GM20431 (cell line): ENCODE results near the gene BPGM.

Experiments
- in situ Hi-C: fragments of 300-500 bp; cut with MseI, MboI; formaldehyde crosslinking; loops from one replicate; pipeline ENCODE4 v1.15.0; 2020; ENCODE audit warnings: low sequenced_read_pairs; ENCODE audit not compliant: unreplicated experiment

BPGM gene

GRCh38 chr7:134629445-134629844, 17.2 kb upstream of the BPGM start:
- in situ Hi-C loops: loop anchor here (25.0 kb wide), 2 partner anchors 308 to 558 kb away; no protein-coding TSS in a partner anchor

- in situ Hi-C loops: loop anchor here (25.0 kb wide), 2 partner anchors 307 to 557 kb away; no protein-coding TSS in a partner anchor
Observed at GRCh38 chr7:134630237-134630636, 16.4 kb upstream of the BPGM start.

DNA sequence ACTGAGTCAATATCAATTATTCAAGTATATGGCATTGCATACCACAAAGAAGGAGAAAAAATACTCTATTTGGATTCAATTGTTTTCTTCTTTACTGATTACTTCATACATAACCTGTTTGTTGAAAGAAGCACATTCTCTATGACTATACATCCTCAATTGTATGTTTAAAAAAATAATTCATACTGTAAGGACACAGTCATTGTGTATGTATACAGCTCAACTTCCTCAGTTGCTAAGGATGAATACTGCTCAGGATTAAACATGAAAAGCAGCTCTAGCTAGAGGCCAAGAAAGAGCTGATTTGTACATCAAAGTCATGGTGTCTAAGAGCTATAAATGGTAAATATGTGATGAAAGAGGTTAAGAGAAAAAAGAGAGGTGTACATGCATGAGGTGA, 15.8 kb upstream of the BPGM start:
- in situ Hi-C loops: loop anchor here (25.0 kb wide), 2 partner anchors 306 to 556 kb away; no protein-coding TSS in a partner anchor

DNA sequence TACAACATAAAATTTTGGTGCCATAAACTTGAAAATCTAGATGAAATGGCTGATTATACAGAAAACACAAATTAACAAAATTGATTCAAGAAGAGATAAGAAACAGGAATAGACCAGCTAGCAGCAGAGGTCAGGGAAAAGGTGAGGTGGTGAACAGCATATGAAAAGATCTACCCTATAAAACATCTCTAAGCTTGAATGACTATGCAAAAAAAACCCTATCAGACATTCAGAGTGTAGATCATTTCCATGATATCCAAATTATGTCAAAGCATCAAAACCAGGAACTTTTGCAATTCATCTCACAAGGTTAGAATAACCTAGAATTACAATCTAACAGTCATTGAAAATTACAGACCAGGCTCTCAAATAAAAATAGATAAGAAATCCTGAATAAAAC, 14.6 kb upstream of the BPGM start:
- in situ Hi-C loops: loop anchor here (25.0 kb wide), 2 partner anchors 305 to 555 kb away; no protein-coding TSS in a partner anchor

- in situ Hi-C loops: loop anchor here (25.0 kb wide), 2 partner anchors 304 to 554 kb away; no protein-coding TSS in a partner anchor
Observed at GRCh38 chr7:134632937-134633540, 13.6 kb upstream of the BPGM start.

- in situ Hi-C loops: loop anchor here (25.0 kb wide), 2 partner anchors 301 to 551 kb away; no protein-coding TSS in a partner anchor
Observed at GRCh38 chr7:134636008-134636449, 10.6 kb upstream of the BPGM start.

- in situ Hi-C loops: loop anchor here (25.0 kb wide), 2 partner anchors 300 to 550 kb away; no protein-coding TSS in a partner anchor
Observed at GRCh38 chr7:134637441-134637840, 9.2 kb upstream of the BPGM start.

DNA sequence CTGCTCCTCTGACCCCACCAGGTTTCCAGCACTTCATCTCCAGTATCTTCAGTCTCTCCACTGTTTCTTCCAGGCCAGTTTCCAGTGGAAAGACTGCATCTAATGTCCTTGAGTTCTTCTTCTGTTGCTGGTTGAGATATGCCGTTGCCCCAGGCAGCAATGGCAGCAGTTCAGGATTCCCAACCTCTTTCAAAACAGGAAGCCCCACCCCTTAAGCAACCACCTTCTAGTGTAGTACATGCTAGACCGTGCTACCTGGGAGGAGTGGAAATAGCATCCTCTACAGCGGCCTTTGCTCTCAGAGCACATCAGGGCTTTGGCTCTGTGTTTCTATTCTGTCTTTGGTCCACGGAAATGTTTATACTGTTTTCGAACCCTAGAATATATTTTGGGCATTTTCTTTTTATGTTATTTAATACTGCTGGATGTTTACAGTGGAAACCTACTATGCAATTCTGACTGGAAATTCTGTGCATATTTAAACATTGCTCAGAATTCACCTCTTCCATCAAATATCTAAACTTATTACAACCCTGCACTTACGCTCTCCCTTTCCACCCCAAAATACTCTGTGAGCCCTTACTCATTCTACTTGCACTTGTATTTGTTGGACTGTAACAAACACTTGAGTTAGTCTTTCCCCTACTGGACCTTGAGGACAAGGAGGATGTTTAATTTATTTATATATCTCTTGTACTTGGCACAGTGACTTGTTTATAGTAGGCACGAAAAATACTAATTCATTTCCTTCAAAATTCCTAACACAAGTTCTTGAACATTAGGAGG, 8.5 kb upstream of the BPGM start:
- in situ Hi-C loops: loop anchor here (25.0 kb wide), 2 partner anchors 299 to 549 kb away; no protein-coding TSS in a partner anchor

DNA sequence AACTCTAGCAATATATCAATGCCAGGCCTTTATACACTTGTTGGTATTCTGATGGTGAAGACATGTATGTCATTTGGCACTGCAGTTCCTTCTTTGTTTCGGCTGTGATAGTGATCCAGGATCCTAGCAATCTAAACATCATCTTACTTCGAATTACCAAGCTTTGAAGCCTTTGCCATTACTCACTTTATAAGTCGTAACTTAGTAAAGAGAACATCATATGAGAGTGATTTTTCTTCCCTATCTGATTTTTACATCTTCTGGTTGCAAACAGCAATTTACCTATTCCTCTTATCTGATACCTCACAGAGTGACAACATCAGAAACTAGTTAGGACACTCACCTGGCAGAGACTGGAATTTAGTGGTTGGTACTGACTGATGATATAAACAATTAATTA, 7.6 kb upstream of the BPGM start:
- in situ Hi-C loops: loop anchor here (25.0 kb wide), 2 partner anchors 298 to 548 kb away; no protein-coding TSS in a partner anchor

- in situ Hi-C loops: loop anchor here (25.0 kb wide), 2 partner anchors 298 to 548 kb away; no protein-coding TSS in a partner anchor
Observed at GRCh38 chr7:134639683-134640279, 6.9 kb upstream of the BPGM start.

- in situ Hi-C loops: loop anchor here (25.0 kb wide), 2 partner anchors 296 to 546 kb away; no protein-coding TSS in a partner anchor
Observed at GRCh38 chr7:134640842-134641715, 5.6 kb upstream of the BPGM start.

GRCh38 chr7:134641981-134642380, 4.7 kb upstream of the BPGM start:
- in situ Hi-C loops: loop anchor here (25.0 kb wide), 2 partner anchors 295 to 545 kb away; no protein-coding TSS in a partner anchor

- in situ Hi-C loops: loop anchor here (25.0 kb wide), 2 partner anchors 294 to 544 kb away; no protein-coding TSS in a partner anchor
Observed at GRCh38 chr7:134643131-134643530, 3.5 kb upstream of the BPGM start.

DNA sequence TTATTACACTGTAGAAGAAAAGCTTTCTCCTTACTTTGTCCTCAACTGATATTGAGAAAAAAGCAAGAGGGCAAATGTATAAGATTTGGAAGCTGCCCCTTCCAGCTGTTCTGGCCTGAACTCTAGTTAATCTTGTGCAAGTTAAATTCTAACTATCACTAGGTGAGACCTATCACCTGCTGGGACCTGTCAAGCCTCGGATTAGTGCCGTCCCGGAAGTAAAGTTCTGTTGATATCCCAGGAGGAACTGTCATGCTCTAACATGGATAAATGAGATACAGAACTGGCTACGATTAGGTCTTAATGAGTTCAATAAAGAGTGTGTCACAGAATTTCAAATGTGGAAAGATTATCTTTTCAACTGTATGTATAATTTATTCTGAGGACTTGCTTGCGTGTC, 1.2 kb upstream of the BPGM start:
- in situ Hi-C loops: loop anchor here (25.0 kb wide), 2 partner anchors 292 to 542 kb away; no protein-coding TSS in a partner anchor

DNA sequence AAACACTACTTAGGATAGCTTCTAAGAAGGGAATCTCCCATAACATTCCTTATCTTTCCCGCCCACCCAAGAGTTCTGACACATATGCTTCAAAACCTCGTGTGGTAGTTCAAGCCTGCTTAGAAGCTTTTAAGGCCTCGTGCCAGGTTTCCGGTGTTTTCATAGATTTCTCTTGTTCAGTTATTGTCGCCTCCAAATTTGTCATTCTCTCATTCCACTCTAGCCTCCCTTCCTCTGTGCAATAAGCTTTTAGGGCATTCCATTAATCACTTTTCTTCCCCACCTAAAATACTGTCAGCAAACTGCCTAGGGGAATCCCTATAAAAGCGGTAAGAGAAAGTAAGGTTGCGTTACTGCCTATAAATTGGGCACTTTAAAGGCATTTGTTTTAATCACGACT, 718 bp upstream of the BPGM start:
- in situ Hi-C loops: loop anchor here (25.0 kb wide), 2 partner anchors 291 to 541 kb away; no protein-coding TSS in a partner anchor

GRCh38 chr7:134648456-134648855, 1.8 kb downstream of the BPGM start:
- in situ Hi-C loops: loop anchor here (25.0 kb wide), 2 partner anchors 289 to 539 kb away; no protein-coding TSS in a partner anchor

- in situ Hi-C loops: loop anchor here (25.0 kb wide), 2 partner anchors 288 to 538 kb away; no protein-coding TSS in a partner anchor
Observed at GRCh38 chr7:134649226-134649775, 2.6 kb downstream of the BPGM start.

DNA sequence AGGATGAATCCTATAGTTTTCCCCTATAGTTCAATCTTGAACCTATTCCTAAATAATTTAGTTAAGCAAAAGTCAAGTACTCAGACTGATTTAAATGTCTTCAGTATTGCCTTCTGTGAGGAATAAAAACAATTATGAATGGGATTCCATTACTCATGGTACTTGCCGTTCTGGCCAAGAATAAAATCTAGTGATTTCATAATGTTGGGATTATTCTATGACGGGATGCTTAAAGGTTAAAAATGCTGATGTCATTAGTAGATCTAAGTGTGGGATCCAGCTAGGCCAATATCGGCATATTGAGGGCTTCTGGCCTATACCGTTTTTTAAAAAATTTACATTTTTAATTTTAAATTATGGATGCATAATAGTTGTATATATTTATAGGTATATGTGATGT, 5.3 kb downstream of the BPGM start:
- in situ Hi-C loops: no loop called here
